Activated CD8-positive, alpha-beta T cell treated with anti-CD3 and anti-CD28 coated beads for 36 hours (primary cell): ENCODE data around the gene RGS17. TPM values are rescaled to one million over a fixed set of nuclear protein-coding genes. Genes with fewer than 3 reads are reported as not detected.

Source experiments
- ATAC-seq: fragments of 200-7000 bp; cut with Tn5 transposase; one replicate; pipeline ENCODE4 v1.10.0; 2021; ENCODE audit warnings: mild to moderate bottlenecking, moderate library complexity
- CTCF ChIA-PET: fragments of 350-600 bp; sonication (Branson Sonifier 250); formaldehyde crosslinking; loops from one replicate; lab custom pipeline; 2021; ENCODE audit warnings: antibody characterized with exemption; lab: Charles Lee
- POLR2A ChIA-PET: fragments of 350-600 bp; sonication (Branson Sonifier 250); formaldehyde crosslinking; loops from one replicate; lab custom pipeline; 2021; ENCODE audit warnings: antibody characterized with exemption; lab: Charles Lee
- DNase-seq: peaks from one replicate; pipeline ENCODE4 v3.0.0-alpha.2; 2020
- H3K27ac Mint-ChIP-seq: one replicate; pipeline ENCODE4 v1.8.0; 2021; ENCODE audit warnings: mild to moderate bottlenecking, mixed read lengths
- H3K27me3 Mint-ChIP-seq: one replicate; pipeline ENCODE4 v1.8.0; 2021; ENCODE audit warnings: mixed read lengths
- H3K36me3 Mint-ChIP-seq: one replicate; pipeline ENCODE4 v1.8.0; 2021; ENCODE audit warnings: low read depth, mixed read lengths
- H3K4me1 Mint-ChIP-seq: one replicate; pipeline ENCODE4 v1.8.0; 2021; ENCODE audit warnings: low read depth, mixed read lengths
- H3K4me3 Mint-ChIP-seq: one replicate; pipeline ENCODE4 v1.8.0; 2021; ENCODE audit warnings: mild to moderate bottlenecking, moderate library complexity, mixed read lengths
- H3K9me3 Mint-ChIP-seq: one replicate; pipeline ENCODE4 v1.8.0; 2021; ENCODE audit warnings: mixed read lengths
- CTCF ChIP-seq: fragments of 200-600 bp; IDR thresholded peaks from one replicate; pipeline ENCODE4 v1.8.0; 2022; ENCODE audit warnings: antibody characterized with exemption, mild to moderate bottlenecking
- intact Hi-C: fragments of 100-400 bp; cut with micrococcal nuclease; formaldehyde crosslinking; loops from one replicate; pipeline ENCODE4 v1.10.0; 2022
- total RNA-seq, 2 experiments: library from RNA; stranded (reverse); gene quantifications; one replicate each; pipeline ENCODE4 v1.2.3, GENCODE V29; 2021

Gene RGS17
- total RNA-seq, 2 experiments from 2014 or later = not detected

GRCh38 chr6:153018355-153018754 lies 112.7 kb downstream of the RGS17 start:
- Mint-ChIP-seq H3K4me3 (no peak overlapping the region), H3K4me1 (no peaks in the 10 kb centered on the region), H3K27ac (no peak overlapping the region), H3K9me3 (no peaks in the 10 kb centered on the region), H3K36me3 (no peaks in the 10 kb centered on the region), H3K27me3 (peaks cover 23% of the 10 kb centered on the region)
- intact Hi-C loops = no loop called here
- POLR2A ChIA-PET = interaction anchor here (1.1 kb wide), 1 partner anchor 38 kb away, joined by 3 read pairs; no protein-coding TSS in a partner anchor
- no peak for TF ChIP-seq CTCF
- DNase-seq (no peak), ATAC-seq (no peak)
- CTCF ChIA-PET = interaction anchor here (0.8 kb wide), 1 partner anchor 70 kb away, joined by 3 read pairs; no protein-coding TSS in a partner anchor

GRCh38 chr6:153016846-153017245 lies 114.2 kb downstream of the RGS17 start:
- ATAC-seq = no peak
- intact Hi-C loops = no loop called here
- Mint-ChIP-seq H3K27ac (no peak overlapping the region), H3K4me3 (no peak overlapping the region), H3K9me3 (no peaks in the 10 kb centered on the region), H3K27me3 (peaks cover 26% of the 10 kb centered on the region), H3K36me3 (no peaks in the 10 kb centered on the region), H3K4me1 (no peaks in the 10 kb centered on the region)
- POLR2A ChIA-PET = no interaction called here
- TF ChIP-seq CTCF = no peak
- CTCF ChIA-PET = no interaction called here
- no peak for DNase-seq

- ChIA-PET CTCF (no interaction called here), POLR2A (no interaction called here)
- ATAC-seq = no peak
- Mint-ChIP-seq H3K27me3 (peaks cover 23% of the 10 kb centered on the region), H3K4me3 (no peak overlapping the region), H3K9me3 (no peaks in the 10 kb centered on the region), H3K27ac (no peak overlapping the region), H3K4me1 (no peaks in the 10 kb centered on the region), H3K36me3 (no peaks in the 10 kb centered on the region)
- no peak for DNase-seq
- no peak for TF ChIP-seq CTCF
- intact Hi-C loops = no loop called here
These were observed 115.9 kb downstream of the RGS17 start for GRCh38 chr6:153015094-153015640.

GRCh38 chr6:153013438-153013837 lies 117.6 kb downstream of the RGS17 start:
- ATAC-seq (no peak), DNase-seq (no peak)
- ChIA-PET CTCF (no interaction called here), POLR2A (no interaction called here)
- TF ChIP-seq CTCF = no peak
- H3K4me3 Mint-ChIP-seq = no peak overlapping the region
- no peaks in the 10 kb centered on the region for H3K4me1 Mint-ChIP-seq
- H3K36me3 Mint-ChIP-seq = no peaks in the 10 kb centered on the region
- no peaks in the 10 kb centered on the region for H3K9me3 Mint-ChIP-seq
- H3K27me3 Mint-ChIP-seq = peaks cover 22% of the 10 kb centered on the region
- intact Hi-C loops = no loop called here
- H3K27ac Mint-ChIP-seq = no peak overlapping the region

- Mint-ChIP-seq H3K27me3 (peaks cover 18% of the 10 kb centered on the region), H3K4me1 (no peaks in the 10 kb centered on the region), H3K36me3 (no peaks in the 10 kb centered on the region), H3K9me3 (no peaks in the 10 kb centered on the region), H3K4me3 (no peak overlapping the region), H3K27ac (no peak overlapping the region)
- no peak for TF ChIP-seq CTCF
- ChIA-PET POLR2A (no interaction called here), CTCF (no interaction called here)
- ATAC-seq (no peak), DNase-seq (no peak)
- intact Hi-C loops = no loop called here
These were observed 118.2 kb downstream of the RGS17 start for GRCh38 chr6:153012856-153013255.
